Smooth muscle cell (in vitro differentiated cells): ENCODE data around the gene TAL1. TPM values are rescaled to one million over a fixed set of nuclear protein-coding genes. Genes with fewer than 3 reads are reported as not detected.
A peak's percentile ranks its signal among the peaks of the same experiment; 100 is the strongest.

Experiments
- DNase-seq: peaks from one replicate; lab custom pipeline; 2025; ENCODE audit not compliant: unreplicated experiment; lab: John Stamatoyannopoulos, UW
- H2AFZ ChIP-seq: fragments of 200-600 bp; sonication (generic); 2 replicates; pipeline ENCODE4 v1.6.0; 2016; ENCODE audit warnings: antibody characterized with exemption, low read depth, mild to moderate bottlenecking
- H3F3A ChIP-seq: fragments of 200-600 bp; sonication (generic); 2 replicates; pipeline ENCODE4 v1.6.0; 2017; ENCODE audit warnings: antibody characterized with exemption, low read depth
- H3K27ac ChIP-seq: fragments of 200-600 bp; sonication (generic); 2 replicates; pipeline ENCODE4 v1.5.1; 2016; ENCODE audit warnings: low read depth, mild to moderate bottlenecking
- H3K27me3 ChIP-seq: fragments of 200-600 bp; sonication (generic); 2 replicates; pipeline ENCODE4 v1.6.1; 2016; ENCODE audit warnings: low read depth, mild to moderate bottlenecking
- H3K36me3 ChIP-seq: fragments of 200-600 bp; sonication (generic); 2 replicates; pipeline ENCODE4 v1.5.1; 2016; ENCODE audit warnings: low read depth
- H3K4me1 ChIP-seq: fragments of 200-600 bp; sonication (generic); 2 replicates; pipeline ENCODE4 v1.5.1; 2016; ENCODE audit warnings: low read depth
- H3K4me2 ChIP-seq: fragments of 200-600 bp; sonication (generic); 2 replicates; pipeline ENCODE4 v1.6.0; 2016; ENCODE audit warnings: mild to moderate bottlenecking
- H3K4me3 ChIP-seq: fragments of 200-600 bp; sonication (generic); 2 replicates; pipeline ENCODE4 v1.5.1; 2016; ENCODE audit warnings: mild to moderate bottlenecking
- H3K79me2 ChIP-seq: fragments of 200-600 bp; sonication (generic); 2 replicates; pipeline ENCODE4 v1.6.0; 2016; ENCODE audit warnings: low read depth, mild to moderate bottlenecking
- H3K9ac ChIP-seq: fragments of 200-600 bp; sonication (generic); 2 replicates; pipeline ENCODE4 v1.6.0; 2016; ENCODE audit warnings: low read depth
- H3K9me3 ChIP-seq: fragments of 200-600 bp; sonication (generic); replicated peaks from 2 replicates; pipeline ENCODE4 v1.5.1; 2016; ENCODE audit warnings: low read depth
- H4K20me1 ChIP-seq: fragments of 200-600 bp; sonication (generic); 2 replicates; pipeline ENCODE4 v1.6.0; 2016; ENCODE audit warnings: low read depth
- WGBS: methylation state at CpG from one replicate; pipeline ENCODE4 v1.1.7; 2016; ENCODE audit warnings: low lambda C conversion rate; 5-methylcytosine and 5-hydroxymethylcytosine counted together
- polyA plus RNA-seq: library from polyadenylated mRNA; unstranded; fragments of >200 nt; fragmentation: Nextera tagmentation; extraction: Ambion mirVana; gene quantifications from 2 replicates; pipeline ENCODE4 v1.2.1, GENCODE V29; 2016
- total RNA-seq: library from RNA; depleted of rRNA; stranded (reverse); fragments of >200 nt; gene quantifications from 2 replicates; pipeline ENCODE4 v1.2.3, GENCODE V29; 2014
- TF ChIP-seq, protein P1 (sequence below): fragments of 200-600 bp; sonication (generic); IDR thresholded peaks from 2 replicates; pipeline ENCODE4 v1.5.1; 2017; ENCODE audit warnings: borderline replicate concordance, mild to moderate bottlenecking, antibody characterized with exemption; ENCODE audit not compliant: insufficient read depth, poor library complexity, severe bottlenecking

TAL1 gene
- total and polyA plus RNA-seq, 2 experiments from 2014 or later, result not detected

DNA sequence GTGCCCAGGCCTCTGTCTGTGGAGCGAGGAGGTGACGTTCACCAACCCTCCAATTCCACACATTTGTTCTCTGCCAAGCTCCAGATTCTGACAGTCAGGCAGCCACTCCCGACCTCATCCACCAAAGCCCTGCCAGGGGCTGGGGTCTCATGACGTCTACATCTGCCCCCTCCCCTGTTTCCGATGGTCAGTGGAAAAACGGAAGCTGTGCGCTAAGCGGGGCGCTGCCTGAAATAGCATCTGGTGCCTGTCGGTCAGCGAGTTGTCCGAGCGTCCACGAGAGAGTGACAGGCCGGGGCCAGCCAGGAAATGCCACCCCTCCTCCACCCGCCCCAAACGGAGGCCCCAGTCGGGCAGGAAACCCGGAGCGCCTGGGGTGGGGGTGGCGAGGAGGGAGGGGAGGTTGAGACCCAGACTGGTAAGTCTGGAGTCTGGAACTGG is 3.2 kb upstream of the TAL1 start:
- 11% methylated on average over 18 of the region's 21 CpGs for WGBS

DNA sequence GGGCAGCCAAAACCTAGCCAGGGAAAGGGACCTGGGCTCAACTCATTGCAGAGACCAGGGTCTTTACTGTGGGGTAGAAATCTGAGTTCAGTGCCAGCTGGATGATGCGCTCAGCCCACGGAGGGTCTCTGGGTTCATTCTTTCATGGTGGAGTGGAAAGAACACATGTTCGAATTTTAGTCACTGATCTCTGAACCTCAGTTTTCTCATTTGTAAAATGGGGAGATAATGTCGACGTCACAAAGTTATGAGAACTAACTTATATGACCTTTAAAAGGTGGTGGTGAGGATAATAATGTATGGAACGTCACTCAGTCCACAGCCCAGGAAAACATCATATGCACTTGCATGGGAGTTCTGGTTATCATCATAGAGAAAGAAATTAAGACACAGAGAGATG is 1.2 kb upstream of the TAL1 start:
- TF ChIP-seq, protein P1, sequence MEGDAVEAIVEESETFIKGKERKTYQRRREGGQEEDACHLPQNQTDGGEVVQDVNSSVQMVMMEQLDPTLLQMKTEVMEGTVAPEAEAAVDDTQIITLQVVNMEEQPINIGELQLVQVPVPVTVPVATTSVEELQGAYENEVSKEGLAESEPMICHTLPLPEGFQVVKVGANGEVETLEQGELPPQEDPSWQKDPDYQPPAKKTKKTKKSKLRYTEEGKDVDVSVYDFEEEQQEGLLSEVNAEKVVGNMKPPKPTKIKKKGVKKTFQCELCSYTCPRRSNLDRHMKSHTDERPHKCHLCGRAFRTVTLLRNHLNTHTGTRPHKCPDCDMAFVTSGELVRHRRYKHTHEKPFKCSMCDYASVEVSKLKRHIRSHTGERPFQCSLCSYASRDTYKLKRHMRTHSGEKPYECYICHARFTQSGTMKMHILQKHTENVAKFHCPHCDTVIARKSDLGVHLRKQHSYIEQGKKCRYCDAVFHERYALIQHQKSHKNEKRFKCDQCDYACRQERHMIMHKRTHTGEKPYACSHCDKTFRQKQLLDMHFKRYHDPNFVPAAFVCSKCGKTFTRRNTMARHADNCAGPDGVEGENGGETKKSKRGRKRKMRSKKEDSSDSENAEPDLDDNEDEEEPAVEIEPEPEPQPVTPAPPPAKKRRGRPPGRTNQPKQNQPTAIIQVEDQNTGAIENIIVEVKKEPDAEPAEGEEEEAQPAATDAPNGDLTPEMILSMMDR, result no peak
- 69% methylated on average over 6 of the region's 6 CpGs for WGBS
- no peaks in the 10 kb centered on the region for H3K79me2 ChIP-seq

More for the DNA sequence above, 3.2 kb upstream of the TAL1 start:
- Histone ChIP-seq H3K79me2 (no peaks in the 10 kb centered on the region), H3K9me3 (no peaks in the 10 kb centered on the region), H2AFZ (no peak overlapping the region), H3K27me3 (peaks cover 74% of the 10 kb centered on the region), H3K4me2 (peak overlapping the region; percentile 59), H3K27ac (no peak overlapping the region), H3K9ac (no peak overlapping the region), H4K20me1 (peaks cover 4% of the 10 kb centered on the region), H3K4me3 (no peak overlapping the region), H3F3A (no peaks in the 10 kb centered on the region), H3K36me3 (no peaks in the 10 kb centered on the region), H3K4me1 (peaks cover 12% of the 10 kb centered on the region)
- DNase-seq, result no peak
- TF ChIP-seq, protein P1, result no peak

DNA sequence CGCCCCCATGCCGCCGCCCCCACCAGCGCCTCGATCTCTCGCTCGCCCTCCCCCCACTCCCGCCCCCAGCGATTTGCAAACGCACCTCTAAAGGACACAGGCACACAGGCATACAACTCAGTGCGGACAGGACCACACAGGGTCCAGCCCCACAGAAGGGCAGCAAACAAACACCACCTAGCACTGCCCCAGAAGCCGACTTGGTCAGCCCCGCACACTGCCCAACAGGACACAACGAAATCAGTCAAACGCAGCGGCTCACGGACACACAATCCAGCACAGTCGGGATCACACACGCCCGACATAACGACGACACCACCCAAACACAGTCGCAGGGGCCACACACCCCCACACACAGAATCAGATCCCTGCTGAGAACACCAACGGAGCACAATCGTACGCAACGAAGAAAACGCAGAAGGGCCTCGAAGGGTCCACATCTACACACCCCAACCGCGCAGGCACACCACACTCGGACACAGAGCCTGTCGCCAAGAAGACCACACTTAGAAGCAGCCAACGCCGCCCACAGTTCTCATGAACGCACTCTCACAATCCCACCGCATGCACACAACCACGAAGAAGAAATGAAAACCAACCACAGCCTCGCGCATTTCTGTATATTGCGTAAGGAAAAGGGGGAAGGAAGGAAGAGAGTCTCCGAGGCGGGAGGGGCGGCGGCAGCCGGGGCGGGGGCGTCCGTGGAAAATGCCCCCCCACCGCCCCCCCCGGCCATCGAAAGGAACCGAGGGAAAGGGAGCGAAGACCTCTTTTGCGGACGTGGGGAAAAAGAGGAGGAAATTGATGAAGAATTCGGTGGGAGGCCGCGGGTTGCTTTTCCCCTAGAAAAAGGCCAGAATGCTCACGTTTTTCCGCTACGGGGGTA is 481 bp downstream of the TAL1 start:
- TF ChIP-seq, protein P1, result no peak
- 1% methylated on average over 50 of the region's 62 CpGs for WGBS
- Histone ChIP-seq H3K27ac (no peak overlapping the region), H4K20me1 (peaks cover 4% of the 10 kb centered on the region), H3K36me3 (no peaks in the 10 kb centered on the region), H2AFZ (peak overlapping the region; percentile 81), H3K27me3 (peaks cover 95% of the 10 kb centered on the region), H3K4me2 (peak overlapping the region; percentile 88), H3K9me3 (no peaks in the 10 kb centered on the region), H3K4me3 (peak overlapping the region; percentile 42), H3K79me2 (no peaks in the 10 kb centered on the region), H3K4me1 (peaks cover 12% of the 10 kb centered on the region), H3K9ac (no peak overlapping the region), H3F3A (no peaks in the 10 kb centered on the region)
- DNase-seq, result no peak

More for the DNA sequence above, 1.2 kb upstream of the TAL1 start:
- Histone ChIP-seq H3K4me2 (no peak overlapping the region), H3K27me3 (peaks cover 84% of the 10 kb centered on the region), H3K27ac (no peak overlapping the region), H3F3A (no peaks in the 10 kb centered on the region), H3K4me3 (no peak overlapping the region), H3K36me3 (no peaks in the 10 kb centered on the region), H3K4me1 (peaks cover 12% of the 10 kb centered on the region), H3K9me3 (no peaks in the 10 kb centered on the region), H2AFZ (no peak overlapping the region), H3K9ac (no peak overlapping the region), H4K20me1 (peaks cover 4% of the 10 kb centered on the region)
- DNase-seq, result no peak
